HEK293 (cell line): ENCODE results near the gene AP5Z1.
A peak's percentile ranks its signal among the peaks of the same experiment; 100 is the strongest.

Experiments
- CTCF ChIA-PET: fragments of 350-600 bp; formaldehyde crosslinking; extraction: SDS; loops from one replicate; lab custom pipeline; 2021; ENCODE audit warnings: antibody characterized with exemption; lab: Yijun Ruan, JAX
- POLR2A ChIA-PET: fragments of 300-600 bp; formaldehyde crosslinking; extraction: SDS; loops from one replicate; lab custom pipeline; 2020; ENCODE audit warnings: antibody characterized with exemption, inconsistent platforms; lab: Yijun Ruan, JAX
- H3K27ac ChIP-seq: fragments of 200-500 bp; sonication (Bioruptor generic); 2 replicates; pipeline ENCODE4 v1.5.1; 2014; ENCODE audit warnings: low read depth, low read length, control low read depth, inconsistent platforms; ENCODE audit errors: extremely low read depth
- H3K36me3 ChIP-seq, 2 experiments: fragments of 200-500 bp in 1 of 2; sonication (Bioruptor generic) in 1 of 2; 1 replicate in 1 of 2; 2 replicates in 1 of 2; pipeline ENCODE4 v1.5.1; 2014 to 2017; ENCODE audit warnings: inconsistent platforms in 2 of 2, low read length in 2 of 2; ENCODE audit not compliant: control insufficient read depth in 2 of 2, insufficient read depth in 1 of 2
- H3K4me1 ChIP-seq: fragments of 200-500 bp; sonication (Bioruptor generic); 2 replicates; pipeline ENCODE4 v1.5.1; 2014; ENCODE audit warnings: mild to moderate bottlenecking, low read length, inconsistent platforms; ENCODE audit not compliant: control insufficient read depth, insufficient read depth
- H3K4me3 ChIP-seq: 2 replicates; pipeline ENCODE4 v1.5.1; 2011; ENCODE audit warnings: low read depth, mild to moderate bottlenecking, control low read depth, low read length, moderate library complexity
- H3K9me3 ChIP-seq: fragments of 200-500 bp; sonication (Bioruptor generic); 2 replicates; pipeline ENCODE4 v1.5.1; 2014; ENCODE audit warnings: low read depth, low read length, inconsistent platforms; ENCODE audit not compliant: control insufficient read depth, insufficient read depth
- GLI2 ChIP-seq: fragments of 450-650 bp; formaldehyde crosslinking; IDR thresholded peaks from 2 replicates; pipeline ENCODE4; 2017; ENCODE audit warnings: missing biosample characterization, missing genetic modification characterization, low read depth, borderline replicate concordance
- OSR2 ChIP-seq: fragments of 450-650 bp; formaldehyde crosslinking; IDR thresholded peaks from 2 replicates; pipeline ENCODE4 v1.5.1; 2016; ENCODE audit warnings: missing biosample characterization, missing genetic modification characterization
- SCRT1 ChIP-seq: fragments of 450-650 bp; formaldehyde crosslinking; IDR thresholded peaks from 2 replicates; pipeline ENCODE4 v1.5.1; 2016; ENCODE audit warnings: missing biosample characterization, missing genetic modification characterization, borderline replicate concordance
- TRIM28 ChIP-seq: IDR thresholded peaks from 2 replicates; pipeline ENCODE4 v1.6.1; 2011; ENCODE audit warnings: low read length, control low read depth, borderline replicate concordance
- WT1 ChIP-seq: fragments of 450-650 bp; formaldehyde crosslinking; IDR thresholded peaks from 2 replicates; pipeline ENCODE4 v1.5.1; 2016; ENCODE audit warnings: missing biosample characterization, missing genetic modification characterization
- ZNF121 ChIP-seq: fragments of 450-650 bp; formaldehyde crosslinking; IDR thresholded peaks from 2 replicates; pipeline ENCODE4 v1.5.1; 2016; ENCODE audit warnings: missing biosample characterization, missing genetic modification characterization
- ZNF146 ChIP-seq: fragments of 450-650 bp; formaldehyde crosslinking; IDR thresholded peaks from 2 replicates; pipeline ENCODE4 v1.5.1; 2016; ENCODE audit warnings: missing biosample characterization, missing genetic modification characterization
- ZNF169 ChIP-seq: fragments of 450-650 bp; formaldehyde crosslinking; IDR thresholded peaks from 2 replicates; pipeline ENCODE4 v1.5.1; 2016; ENCODE audit warnings: missing biosample characterization, missing genetic modification characterization
- ZNF174 ChIP-seq: fragments of 450-650 bp; formaldehyde crosslinking; IDR thresholded peaks from 2 replicates; pipeline ENCODE4 v1.5.0; 2017; ENCODE audit warnings: missing biosample characterization, mild to moderate bottlenecking, missing genetic modification characterization
- ZNF184 ChIP-seq: fragments of 450-650 bp; IDR thresholded peaks from 2 replicates; pipeline ENCODE4 v1.5.1; 2018; ENCODE audit warnings: missing biosample characterization, mild to moderate bottlenecking, missing genetic modification characterization
- ZNF19 ChIP-seq: fragments of 450-650 bp; formaldehyde crosslinking; IDR thresholded peaks from 2 replicates; pipeline ENCODE4; 2016; ENCODE audit warnings: missing biosample characterization, missing genetic modification characterization, low read depth
- ZNF274 ChIP-seq, 2 experiments: fragments of 200-500 bp in 1 of 2; fragments of 450-650 bp in 1 of 2; sonication (Bioruptor generic) in 1 of 2; formaldehyde crosslinking in 1 of 2; IDR thresholded peaks; 2 replicates each; pipeline versions ENCODE4 v1.5.1 to v1.6.1; 2014 to 2016; ENCODE audit warnings: borderline replicate concordance in 1 of 2, inconsistent platforms in 1 of 2, low read length in 1 of 2, missing biosample characterization in 1 of 2, missing genetic modification characterization in 1 of 2
- ZNF416 ChIP-seq: fragments of 450-650 bp; formaldehyde crosslinking; IDR thresholded peaks from 2 replicates; pipeline ENCODE4 v1.5.1; 2016; ENCODE audit warnings: missing biosample characterization, missing genetic modification characterization
- ZNF426 ChIP-seq: fragments of 450-650 bp; formaldehyde crosslinking; IDR thresholded peaks from 2 replicates; pipeline ENCODE4 v1.5.1; 2017; ENCODE audit warnings: missing biosample characterization, missing genetic modification characterization, mild to moderate bottlenecking, inconsistent platforms, moderate library complexity
- ZNF530 ChIP-seq: fragments of 450-650 bp; formaldehyde crosslinking; IDR thresholded peaks from 2 replicates; pipeline ENCODE4 v1.5.1; 2016; ENCODE audit warnings: low read depth, missing biosample characterization, missing genetic modification characterization
- ZNF571 ChIP-seq: fragments of 450-650 bp; formaldehyde crosslinking; IDR thresholded peaks from 2 replicates; pipeline ENCODE4 v1.5.0; 2017; ENCODE audit warnings: missing biosample characterization, missing genetic modification characterization
- ZNF596 ChIP-seq: fragments of 450-650 bp; IDR thresholded peaks from 2 replicates; pipeline ENCODE4 v1.5.0; 2018; ENCODE audit warnings: missing biosample characterization, mild to moderate bottlenecking, missing genetic modification characterization, moderate library complexity
- ZNF701 ChIP-seq: fragments of 450-650 bp; formaldehyde crosslinking; IDR thresholded peaks from 2 replicates; pipeline ENCODE4 v1.5.1; 2016; ENCODE audit warnings: missing biosample characterization, missing genetic modification characterization
- TF ChIP-seq, protein P1 (sequence below): fragments of 450-650 bp; formaldehyde crosslinking; IDR thresholded peaks from 2 replicates; pipeline ENCODE4 v1.5.1; 2016; ENCODE audit warnings: missing biosample characterization, missing genetic modification characterization
- TF ChIP-seq, protein P2 (sequence below): fragments of 450-650 bp; formaldehyde crosslinking; IDR thresholded peaks from 2 replicates; pipeline ENCODE4 v1.5.1; 2016; ENCODE audit warnings: missing biosample characterization, missing genetic modification characterization
- TF ChIP-seq, protein P3 (sequence below): fragments of 450-650 bp; formaldehyde crosslinking; conservative IDR thresholded peaks from 2 replicates; pipeline ENCODE4 v1.5.1; 2016; ENCODE audit warnings: low read depth, missing biosample characterization, missing genetic modification characterization
- TF ChIP-seq, protein P4 (sequence below): fragments of 450-650 bp; formaldehyde crosslinking; IDR thresholded peaks from 2 replicates; pipeline ENCODE4 v1.5.1; 2016; ENCODE audit warnings: missing biosample characterization, missing genetic modification characterization
- TF ChIP-seq, protein P5 (sequence below): fragments of 450-650 bp; formaldehyde crosslinking; IDR thresholded peaks from 2 replicates; pipeline ENCODE4 v1.5.1; 2016; ENCODE audit warnings: missing biosample characterization, missing genetic modification characterization
- TF ChIP-seq, protein P6 (sequence below): fragments of 450-650 bp; formaldehyde crosslinking; IDR thresholded peaks from 2 replicates; pipeline ENCODE4 v1.5.1; 2017; ENCODE audit warnings: missing biosample characterization, missing genetic modification characterization

The AP5Z1 gene

DNA sequence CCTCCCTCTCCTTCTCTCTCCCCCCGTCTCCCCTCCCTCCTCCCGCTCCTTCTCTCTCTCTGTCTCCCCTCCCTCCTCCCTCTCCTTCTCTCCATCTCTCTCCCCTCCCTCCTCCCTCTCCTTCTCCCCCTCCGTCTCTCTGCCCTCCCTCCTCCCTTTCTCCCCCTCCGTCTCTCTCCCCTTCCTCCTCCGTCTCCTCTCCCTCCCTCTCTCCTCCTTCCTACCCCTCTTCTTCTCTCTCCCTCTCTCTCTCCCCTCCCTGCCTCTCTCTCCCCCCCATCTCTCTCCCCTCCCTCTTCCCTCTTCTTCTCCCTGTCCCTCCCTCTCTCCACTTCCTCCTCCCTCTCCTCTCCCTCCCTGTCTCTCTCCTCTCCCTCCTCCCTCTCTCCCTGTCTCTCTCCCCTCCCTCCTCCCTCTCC lies 32.2 kb downstream of the AP5Z1 start:
- ChIA-PET CTCF (no interaction called here), POLR2A (no interaction called here)
- Histone ChIP-seq H3K4me1 (no peaks in the 10 kb centered on the region), H3K36me3 (no peaks in the 10 kb centered on the region; a peak in 1 of 3 replicates), H3K27ac (no peak overlapping the region), H3K4me3 (no peak overlapping the region), H3K9me3 (no peaks in the 10 kb centered on the region)
- TF ChIP-seq ZNF169 (tag by site-specific recombination) (0 out of 2 replicates have a peak, but pooled peaks have one; percentile 39), ZNF146 (no peak), ZNF174 (tag by site-specific recombination) (no peak), WT1 (peak; percentile 68; the same call in 1 of the 2 replicates)
- TF ChIP-seq, protein P1, sequence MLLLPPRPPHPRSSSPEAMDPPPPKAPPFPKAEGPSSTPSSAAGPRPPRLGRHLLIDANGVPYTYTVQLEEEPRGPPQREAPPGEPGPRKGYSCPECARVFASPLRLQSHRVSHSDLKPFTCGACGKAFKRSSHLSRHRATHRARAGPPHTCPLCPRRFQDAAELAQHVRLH (tag by site-specific recombination) = no peak
- TF ChIP-seq, protein P2, sequence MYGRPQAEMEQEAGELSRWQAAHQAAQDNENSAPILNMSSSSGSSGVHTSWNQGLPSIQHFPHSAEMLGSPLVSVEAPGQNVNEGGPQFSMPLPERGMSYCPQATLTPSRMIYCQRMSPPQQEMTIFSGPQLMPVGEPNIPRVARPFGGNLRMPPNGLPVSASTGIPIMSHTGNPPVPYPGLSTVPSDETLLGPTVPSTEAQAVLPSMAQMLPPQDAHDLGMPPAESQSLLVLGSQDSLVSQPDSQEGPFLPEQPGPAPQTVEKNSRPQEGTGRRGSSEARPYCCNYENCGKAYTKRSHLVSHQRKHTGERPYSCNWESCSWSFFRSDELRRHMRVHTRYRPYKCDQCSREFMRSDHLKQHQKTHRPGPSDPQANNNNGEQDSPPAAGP (tag by site-specific recombination) = peak; percentile 63; the same call in 1 of the 2 replicates

DNA sequence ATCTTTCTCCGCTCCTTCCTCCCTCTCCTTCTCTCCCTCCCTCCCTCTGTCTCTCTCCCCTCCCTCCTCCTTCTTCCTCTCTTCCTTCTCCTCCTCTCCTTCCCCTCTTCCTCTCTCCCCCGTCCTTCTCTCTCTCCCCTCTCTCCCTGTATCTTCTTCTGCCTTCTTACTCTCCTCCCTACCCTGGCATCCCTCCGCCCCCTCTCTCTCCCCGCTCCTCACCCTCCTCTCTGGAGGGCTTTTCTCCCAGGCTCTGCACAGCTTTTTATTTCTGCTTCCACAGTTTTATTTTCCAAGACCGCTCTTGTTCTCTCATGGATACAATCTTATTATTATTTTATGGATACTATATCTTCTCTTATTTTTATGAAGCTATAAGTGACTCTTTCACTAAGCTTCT lies 32.6 kb downstream of the AP5Z1 start:
- Histone ChIP-seq H3K4me3 (no peak overlapping the region), H3K27ac (no peak overlapping the region), H3K9me3 (no peaks in the 10 kb centered on the region), H3K36me3 (no peaks in the 10 kb centered on the region; a peak in 1 of 3 replicates), H3K4me1 (no peaks in the 10 kb centered on the region)
- POLR2A ChIA-PET = no interaction called here
- CTCF ChIA-PET = no interaction called here
- TF ChIP-seq GLI2 (tag by site-specific recombination) (no peak), OSR2 (tag by site-specific recombination) (no peak), ZNF274 (IDR thresholded peaks at IDR 0.05; ENCODE audit: low read length) (no peak), ZNF274 (tag by site-specific recombination; IDR thresholded peaks at IDR 0.05; ENCODE audit: borderline replicate concordance) (no peak), ZNF530 (no peak), ZNF416 (no peak), ZNF19 (tag by site-specific recombination) (no peak), ZNF426 (tag by site-specific recombination) (no peak), ZNF184 (no peak), ZNF571 (no peak), ZNF121 (tag by site-specific recombination) (no peak), ZNF701 (tag by site-specific recombination) (no peak), SCRT1 (tag by site-specific recombination) (no peak), TRIM28 (no peak), ZNF596 (no peak)
- TF ChIP-seq, protein P3, sequence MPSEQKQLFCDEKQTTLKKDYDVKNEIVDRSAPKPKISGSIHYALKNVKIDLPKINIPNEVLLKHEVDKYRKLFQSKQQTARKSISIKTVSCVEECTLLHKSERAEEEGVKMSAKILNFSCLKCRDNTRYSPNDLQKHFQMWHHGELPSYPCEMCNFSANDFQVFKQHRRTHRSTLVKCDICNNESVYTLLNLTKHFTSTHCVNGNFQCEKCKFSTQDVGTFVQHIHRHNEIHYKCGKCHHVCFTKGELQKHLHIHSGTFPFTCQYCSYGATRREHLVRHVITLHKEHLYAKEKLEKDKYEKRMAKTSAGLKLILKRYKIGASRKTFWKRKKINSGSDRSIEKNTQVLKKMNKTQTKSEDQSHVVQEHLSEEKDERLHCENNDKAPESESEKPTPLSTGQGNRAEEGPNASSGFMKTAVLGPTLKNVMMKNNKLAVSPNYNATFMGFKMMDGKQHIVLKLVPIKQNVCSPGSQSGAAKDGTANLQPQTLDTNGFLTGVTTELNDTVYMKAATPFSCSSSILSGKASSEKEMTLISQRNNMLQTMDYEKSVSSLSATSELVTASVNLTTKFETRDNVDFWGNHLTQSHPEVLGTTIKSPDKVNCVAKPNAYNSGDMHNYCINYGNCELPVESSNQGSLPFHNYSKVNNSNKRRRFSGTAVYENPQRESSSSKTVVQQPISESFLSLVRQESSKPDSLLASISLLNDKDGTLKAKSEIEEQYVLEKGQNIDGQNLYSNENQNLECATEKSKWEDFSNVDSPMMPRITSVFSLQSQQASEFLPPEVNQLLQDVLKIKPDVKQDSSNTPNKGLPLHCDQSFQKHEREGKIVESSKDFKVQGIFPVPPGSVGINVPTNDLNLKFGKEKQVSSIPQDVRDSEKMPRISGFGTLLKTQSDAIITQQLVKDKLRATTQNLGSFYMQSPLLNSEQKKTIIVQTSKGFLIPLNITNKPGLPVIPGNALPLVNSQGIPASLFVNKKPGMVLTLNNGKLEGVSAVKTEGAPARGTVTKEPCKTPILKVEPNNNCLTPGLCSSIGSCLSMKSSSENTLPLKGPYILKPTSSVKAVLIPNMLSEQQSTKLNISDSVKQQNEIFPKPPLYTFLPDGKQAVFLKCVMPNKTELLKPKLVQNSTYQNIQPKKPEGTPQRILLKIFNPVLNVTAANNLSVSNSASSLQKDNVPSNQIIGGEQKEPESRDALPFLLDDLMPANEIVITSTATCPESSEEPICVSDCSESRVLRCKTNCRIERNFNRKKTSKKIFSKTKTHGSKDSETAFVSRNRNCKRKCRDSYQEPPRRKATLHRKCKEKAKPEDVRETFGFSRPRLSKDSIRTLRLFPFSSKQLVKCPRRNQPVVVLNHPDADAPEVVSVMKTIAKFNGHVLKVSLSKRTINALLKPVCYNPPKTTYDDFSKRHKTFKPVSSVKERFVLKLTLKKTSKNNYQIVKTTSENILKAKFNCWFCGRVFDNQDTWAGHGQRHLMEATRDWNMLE (tag by site-specific recombination) = no peak
- TF ChIP-seq, protein P4, sequence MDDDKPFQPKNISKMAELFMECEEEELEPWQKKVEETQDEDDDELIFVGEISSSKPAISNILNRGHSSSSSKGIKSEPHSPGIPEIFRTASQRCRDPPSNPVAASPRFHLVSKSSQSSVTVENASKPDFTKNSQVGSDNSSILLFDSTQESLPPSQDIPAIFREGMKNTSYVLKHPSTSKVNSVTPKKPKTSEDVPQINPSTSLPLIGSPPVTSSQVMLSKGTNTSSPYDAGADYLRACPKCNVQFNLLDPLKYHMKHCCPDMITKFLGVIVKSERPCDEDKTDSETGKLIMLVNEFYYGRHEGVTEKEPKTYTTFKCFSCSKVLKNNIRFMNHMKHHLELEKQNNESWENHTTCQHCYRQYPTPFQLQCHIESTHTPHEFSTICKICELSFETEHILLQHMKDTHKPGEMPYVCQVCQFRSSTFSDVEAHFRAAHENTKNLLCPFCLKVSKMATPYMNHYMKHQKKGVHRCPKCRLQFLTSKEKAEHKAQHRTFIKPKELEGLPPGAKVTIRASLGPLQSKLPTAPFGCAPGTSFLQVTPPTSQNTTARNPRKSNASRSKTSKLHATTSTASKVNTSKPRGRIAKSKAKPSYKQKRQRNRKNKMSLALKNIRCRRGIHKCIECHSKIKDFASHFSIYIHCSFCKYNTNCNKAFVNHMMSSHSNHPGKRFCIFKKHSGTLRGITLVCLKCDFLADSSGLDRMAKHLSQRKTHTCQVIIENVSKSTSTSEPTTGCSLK (tag by site-specific recombination) = no peak
- TF ChIP-seq, protein P5, sequence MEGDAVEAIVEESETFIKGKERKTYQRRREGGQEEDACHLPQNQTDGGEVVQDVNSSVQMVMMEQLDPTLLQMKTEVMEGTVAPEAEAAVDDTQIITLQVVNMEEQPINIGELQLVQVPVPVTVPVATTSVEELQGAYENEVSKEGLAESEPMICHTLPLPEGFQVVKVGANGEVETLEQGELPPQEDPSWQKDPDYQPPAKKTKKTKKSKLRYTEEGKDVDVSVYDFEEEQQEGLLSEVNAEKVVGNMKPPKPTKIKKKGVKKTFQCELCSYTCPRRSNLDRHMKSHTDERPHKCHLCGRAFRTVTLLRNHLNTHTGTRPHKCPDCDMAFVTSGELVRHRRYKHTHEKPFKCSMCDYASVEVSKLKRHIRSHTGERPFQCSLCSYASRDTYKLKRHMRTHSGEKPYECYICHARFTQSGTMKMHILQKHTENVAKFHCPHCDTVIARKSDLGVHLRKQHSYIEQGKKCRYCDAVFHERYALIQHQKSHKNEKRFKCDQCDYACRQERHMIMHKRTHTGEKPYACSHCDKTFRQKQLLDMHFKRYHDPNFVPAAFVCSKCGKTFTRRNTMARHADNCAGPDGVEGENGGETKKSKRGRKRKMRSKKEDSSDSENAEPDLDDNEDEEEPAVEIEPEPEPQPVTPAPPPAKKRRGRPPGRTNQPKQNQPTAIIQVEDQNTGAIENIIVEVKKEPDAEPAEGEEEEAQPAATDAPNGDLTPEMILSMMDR (tag by site-specific recombination) = no peak
- TF ChIP-seq, protein P6, sequence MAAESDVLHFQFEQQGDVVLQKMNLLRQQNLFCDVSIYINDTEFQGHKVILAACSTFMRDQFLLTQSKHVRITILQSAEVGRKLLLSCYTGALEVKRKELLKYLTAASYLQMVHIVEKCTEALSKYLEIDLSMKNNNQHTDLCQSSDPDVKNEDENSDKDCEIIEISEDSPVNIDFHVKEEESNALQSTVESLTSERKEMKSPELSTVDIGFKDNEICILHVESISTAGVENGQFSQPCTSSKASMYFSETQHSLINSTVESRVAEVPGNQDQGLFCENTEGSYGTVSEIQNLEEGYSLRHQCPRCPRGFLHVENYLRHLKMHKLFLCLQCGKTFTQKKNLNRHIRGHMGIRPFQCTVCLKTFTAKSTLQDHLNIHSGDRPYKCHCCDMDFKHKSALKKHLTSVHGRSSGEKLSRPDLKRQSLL (tag by site-specific recombination) = no peak
